T1000 (cell line): Measurements from ENCODE around the gene XG.
"Not testable (repeated sequence)": the region's sequence is repeated elsewhere in the genome, so short reads cannot be mapped to it uniquely, and the experiment has no call there.

Experiments
- DNase-seq: peaks from one replicate; lab custom pipeline; 2025; ENCODE audit warnings: mixed read lengths; lab: John Stamatoyannopoulos, UW

XG gene

GRCh38 chrX:2780472-2781225 lies 28.8 kb downstream of the XG start:
- DNase-seq, result not testable (repeated sequence)

DNA sequence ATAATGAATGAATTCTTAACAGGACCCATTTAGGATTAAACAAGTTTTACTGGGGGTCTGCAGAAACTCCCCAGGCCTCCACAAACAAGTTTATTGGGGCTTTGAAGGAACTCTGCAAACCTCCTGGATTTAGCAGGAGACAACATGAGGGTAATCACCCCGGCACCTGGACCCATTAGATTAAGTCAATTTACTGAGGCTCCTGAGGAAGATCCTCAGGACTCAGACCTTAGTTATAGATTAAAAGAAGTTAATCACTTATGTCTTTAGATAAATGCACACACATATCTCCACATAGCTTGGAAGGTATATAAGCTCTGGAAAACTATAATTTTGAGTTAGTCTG lies 29.4 kb downstream of the XG start:
- DNase-seq, result no peak

GRCh38 chrX:2781698-2782097 lies 29.9 kb downstream of the XG start:
- no peak for DNase-seq

- DNase-seq, result no peak
These were observed 30.3 kb downstream of the XG start for GRCh38 chrX:2782171-2782570.

DNA sequence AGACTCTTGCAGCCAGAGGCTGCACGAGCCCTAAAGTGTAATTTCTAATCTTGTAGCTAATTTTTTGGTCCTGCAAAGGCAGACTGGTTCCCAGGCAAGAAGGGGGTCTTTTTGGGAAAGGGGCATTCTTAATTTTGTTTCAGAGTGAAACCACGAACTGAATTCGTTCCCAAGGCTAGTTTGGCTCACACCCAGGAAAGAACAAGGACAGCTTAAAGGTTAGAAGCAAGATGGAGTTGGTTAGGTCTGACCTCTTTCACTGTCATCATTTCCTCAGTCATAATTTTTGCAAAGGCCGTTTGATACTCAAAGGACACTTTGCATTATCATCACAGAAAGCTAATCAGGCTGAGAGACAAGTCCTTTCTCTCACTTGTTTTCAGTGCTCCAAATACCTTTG lies 30.9 kb downstream of the XG start:
- no peak for DNase-seq

DNA sequence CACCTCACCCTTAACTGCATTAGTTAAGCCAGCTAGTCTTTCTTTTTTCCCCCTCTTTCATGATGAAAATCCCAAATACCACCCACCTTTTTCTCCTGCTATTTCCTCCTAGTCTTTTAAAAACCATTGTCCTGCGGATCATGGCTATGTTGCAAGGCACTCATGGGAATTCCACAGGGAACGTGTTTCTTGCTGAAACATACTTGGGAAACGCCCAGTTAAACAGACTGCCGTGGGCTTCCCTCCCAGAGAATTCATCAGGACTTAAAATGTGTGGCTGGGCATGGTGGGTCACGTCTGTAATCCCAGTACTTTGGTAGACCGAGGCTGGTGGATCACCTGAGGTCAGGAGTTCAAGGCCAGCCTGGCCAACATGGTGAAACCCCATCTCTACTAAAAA lies 32.2 kb downstream of the XG start:
- no peak for DNase-seq

- DNase-seq, result no peak
These were observed 33.7 kb downstream of the XG start for GRCh38 chrX:2785538-2785937.

GRCh38 chrX:2788980-2789379 lies 37.1 kb downstream of the XG start:
- DNase-seq, result no peak

GRCh38 chrX:2789569-2789968 lies 37.7 kb downstream of the XG start:
- no peak for DNase-seq

DNA sequence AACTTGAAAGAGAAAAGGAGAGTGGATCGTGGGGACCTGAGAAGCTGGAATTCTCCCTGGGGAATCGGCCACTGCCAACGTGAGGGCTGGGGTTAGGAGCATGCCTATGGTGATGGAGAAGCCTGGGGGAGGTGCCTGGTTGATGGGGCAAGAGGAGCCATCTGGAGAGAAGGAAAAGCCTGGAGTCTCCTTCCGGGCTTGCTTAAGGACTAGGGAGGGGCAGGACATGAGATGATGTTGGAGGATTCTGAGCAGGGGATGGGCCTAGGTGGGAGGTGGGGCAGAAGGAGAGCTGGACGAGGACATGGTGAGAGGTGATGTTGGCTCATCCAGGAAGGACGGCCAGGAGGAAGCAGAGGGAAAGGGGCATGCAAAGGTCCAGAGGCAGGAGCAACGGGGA lies 41.9 kb downstream of the XG start:
- no peak for DNase-seq

DNA sequence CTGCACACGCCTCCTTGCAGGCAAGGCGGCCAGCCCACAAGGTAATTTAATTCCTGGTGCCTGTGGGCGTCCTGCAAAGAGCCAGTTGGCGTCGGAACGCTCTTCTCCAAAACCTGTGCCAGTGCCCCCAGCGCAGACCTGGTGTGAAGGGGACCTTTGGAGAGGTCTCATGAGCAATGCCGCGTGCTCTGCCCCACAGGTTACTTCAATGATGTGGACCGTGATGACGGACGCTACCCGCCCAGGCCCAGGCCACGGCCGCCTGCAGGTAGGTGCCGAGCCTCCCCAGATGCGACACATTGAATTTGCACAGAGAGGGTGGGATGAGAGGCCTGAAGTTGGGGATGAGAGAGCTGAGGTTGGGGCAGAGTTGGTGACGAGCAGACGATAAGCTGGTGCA lies 42.5 kb downstream of the XG start:
- no peak for DNase-seq

DNA sequence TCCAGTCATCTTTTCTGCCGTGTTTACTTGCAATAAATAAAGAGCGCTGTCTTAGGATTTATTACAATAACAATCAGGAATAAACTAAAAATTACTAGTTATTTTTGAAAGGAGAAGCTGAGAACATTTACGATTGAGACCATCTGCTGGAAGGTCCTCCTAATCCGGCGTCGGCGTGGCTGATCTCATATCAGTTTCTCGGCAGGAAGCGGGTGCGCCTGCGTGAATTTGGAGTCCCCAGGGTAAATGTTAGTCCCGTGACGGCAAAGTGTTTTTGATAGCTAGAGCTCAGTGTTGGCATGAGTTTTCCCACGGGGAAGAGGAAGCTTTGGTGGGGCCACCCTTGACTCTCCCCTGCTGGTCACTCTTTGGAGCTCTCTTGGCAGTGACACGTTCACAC lies 45.0 kb downstream of the XG start:
- DNase-seq, result not testable (repeated sequence)

- DNase-seq, result no peak
These were observed 47.5 kb downstream of the XG start for GRCh38 chrX:2799369-2799768.

DNA sequence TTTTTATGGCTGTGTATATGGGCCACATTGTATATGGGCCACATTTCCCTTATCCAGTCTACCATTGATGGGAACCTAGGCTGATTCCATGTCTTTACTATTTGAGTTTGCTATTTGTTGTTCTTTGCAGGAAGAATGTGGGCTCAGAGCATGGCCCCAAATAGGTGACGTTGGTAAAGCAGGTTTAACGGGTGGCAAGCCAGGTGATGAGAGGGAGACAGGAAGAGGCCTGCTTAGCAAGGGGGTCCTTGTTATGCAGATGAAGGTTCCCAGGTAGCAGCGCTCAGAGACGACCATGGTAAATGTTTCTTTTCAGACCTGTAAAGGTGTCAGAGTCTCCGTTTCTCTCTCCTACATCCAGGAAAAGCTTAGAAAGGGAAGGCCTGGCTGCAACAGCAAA lies 48.1 kb downstream of the XG start:
- not testable (repeated sequence) for DNase-seq

DNA sequence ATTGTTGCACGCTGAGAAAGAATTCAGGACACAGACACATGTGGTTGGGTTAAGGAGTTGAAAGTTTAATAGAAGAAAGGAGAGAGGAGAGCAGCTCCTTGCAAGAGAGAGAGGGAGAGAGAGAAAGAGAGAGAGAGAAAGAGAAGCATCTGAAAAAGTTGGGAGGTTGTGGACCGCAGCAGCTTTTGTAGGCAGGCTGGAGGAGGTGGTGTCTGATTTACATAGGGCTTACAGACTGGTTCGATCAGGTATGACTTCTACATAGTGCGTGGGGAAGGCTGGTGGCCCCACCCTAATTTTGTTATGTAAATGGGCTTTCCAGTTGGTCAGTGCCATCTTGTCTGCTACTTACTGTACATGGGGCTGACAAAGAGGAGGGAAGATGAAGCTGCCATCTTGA lies 49.4 kb downstream of the XG start:
- no peak for DNase-seq

DNA sequence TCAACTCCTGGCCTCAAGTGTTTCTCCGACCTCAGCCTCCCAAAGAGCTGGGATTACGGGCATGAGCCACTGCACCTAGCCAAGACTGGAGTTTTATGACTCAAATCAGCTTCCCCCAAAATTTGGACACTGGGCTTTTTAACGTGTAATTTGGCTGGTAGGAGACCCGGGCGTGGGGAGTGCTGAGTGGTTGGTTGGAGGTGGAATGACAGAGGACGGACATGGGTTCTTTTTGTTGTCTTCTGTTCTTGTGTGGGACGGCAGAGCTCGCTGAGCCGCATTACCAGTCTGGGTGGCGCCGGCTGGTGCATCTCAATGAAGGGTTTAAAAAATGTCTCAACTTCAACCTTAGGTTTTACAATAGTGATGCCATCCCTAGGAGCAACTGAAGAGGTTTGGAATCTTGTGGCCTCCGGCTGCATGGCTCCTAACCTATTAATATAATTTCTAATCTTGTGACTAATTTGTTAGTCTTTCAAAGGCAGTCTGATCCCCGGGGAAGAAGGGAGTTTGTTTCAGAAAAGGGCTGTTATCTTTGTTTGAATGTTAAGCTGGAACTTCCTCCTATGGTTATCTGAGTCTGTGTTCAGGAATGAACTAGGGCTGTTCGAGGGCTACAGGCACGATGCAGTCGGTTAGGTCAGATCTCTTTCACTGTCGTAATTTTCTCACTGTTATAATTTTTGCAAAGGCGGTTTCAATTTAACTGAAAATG lies 50.7 kb downstream of the XG start:
- not testable (repeated sequence) for DNase-seq

DNA sequence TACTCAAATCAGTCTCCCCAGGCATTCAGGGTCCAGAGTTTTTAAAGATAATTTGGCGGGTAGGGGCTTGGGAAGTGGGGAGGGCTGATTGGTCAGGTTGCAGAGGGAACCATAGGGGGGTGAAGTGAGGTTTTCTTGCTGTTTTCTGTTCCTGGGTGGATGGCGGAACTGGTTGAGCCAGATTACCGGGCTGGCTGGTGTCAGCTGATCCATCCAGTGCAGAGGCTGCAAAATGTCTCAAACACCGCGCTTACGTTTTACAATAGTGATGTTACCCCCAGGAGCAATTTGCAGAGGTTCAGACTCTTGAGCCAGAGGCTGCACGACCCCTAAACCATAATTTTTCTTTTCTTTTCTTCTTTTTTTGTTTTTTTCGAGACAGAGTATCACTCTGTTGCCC lies 51.6 kb downstream of the XG start:
- DNase-seq, result not testable (repeated sequence)

DNA sequence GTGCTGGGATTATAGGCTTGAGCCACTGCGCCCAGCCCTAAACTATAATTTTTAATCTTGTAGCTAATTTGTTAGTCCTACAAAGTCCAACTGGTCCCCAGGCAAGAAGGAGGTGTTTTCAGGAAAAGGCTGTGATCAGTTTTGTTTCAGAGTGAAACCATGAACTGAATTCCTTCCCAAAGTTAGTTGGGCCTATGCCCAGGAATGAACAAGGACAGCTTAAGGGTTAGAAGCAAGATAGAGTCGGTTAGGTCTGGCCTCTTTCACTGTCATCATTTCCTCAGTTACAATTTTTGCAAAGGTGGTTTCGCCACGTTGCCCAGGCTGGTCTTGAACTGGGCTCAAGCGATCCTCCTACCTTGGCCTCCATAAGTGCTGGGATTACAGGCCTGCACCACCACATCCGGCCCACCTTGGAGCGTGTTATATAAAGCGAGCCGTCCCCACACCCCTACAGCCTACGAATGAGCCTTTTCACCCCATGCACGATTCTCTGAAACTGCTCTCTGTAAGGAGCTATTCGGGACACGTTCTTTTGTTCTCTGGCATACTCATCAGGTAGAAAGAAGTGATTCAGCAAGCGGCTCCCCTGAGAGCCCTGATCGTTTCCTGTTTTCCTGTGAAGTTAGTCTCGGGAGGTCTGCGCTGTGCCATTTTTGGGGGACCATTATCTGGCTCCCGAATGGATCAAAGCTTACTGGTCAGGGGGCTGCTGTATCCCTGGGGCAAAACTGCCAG lies 52.4 kb downstream of the XG start:
- not testable (repeated sequence) for DNase-seq

- peak; percentile 66 for DNase-seq
These were observed 53.0 kb downstream of the XG start for GRCh38 chrX:2804858-2805257.

- DNase-seq, result no peak
These were observed 59.4 kb downstream of the XG start for GRCh38 chrX:2811271-2811670.

GRCh38 chrX:2812161-2812907 lies 60.5 kb downstream of the XG start:
- DNase-seq, result peak; percentile 13

DNA sequence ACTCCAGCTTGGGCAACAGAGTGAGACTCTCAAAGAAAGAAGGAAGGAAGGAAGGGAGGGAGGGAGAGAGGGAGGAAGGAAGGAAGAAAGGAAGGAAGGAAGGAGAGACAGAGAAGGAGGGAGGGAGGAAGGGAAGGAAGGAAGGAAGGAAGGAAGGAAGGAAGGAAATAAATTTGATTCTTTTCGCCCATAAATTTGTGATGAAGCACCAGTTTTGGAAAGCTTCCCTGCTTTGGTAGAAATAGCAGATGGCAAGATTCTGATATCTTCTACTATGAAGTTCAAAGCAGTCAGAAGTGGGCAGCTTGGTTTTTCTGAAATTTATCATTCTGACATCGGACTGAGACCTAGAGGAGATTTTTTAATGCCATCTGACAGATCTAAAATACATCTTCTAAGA lies 65.2 kb downstream of the XG start:
- DNase-seq, result no peak
